ENCODE results near the gene ARMH2. TPM values are rescaled to one million over a fixed set of nuclear protein-coding genes. Genes with fewer than 3 reads are reported as not detected.

ARMH2 gene
- total and polyA plus RNA-seq, 2 experiments from 2014 or later = not detected

DNA sequence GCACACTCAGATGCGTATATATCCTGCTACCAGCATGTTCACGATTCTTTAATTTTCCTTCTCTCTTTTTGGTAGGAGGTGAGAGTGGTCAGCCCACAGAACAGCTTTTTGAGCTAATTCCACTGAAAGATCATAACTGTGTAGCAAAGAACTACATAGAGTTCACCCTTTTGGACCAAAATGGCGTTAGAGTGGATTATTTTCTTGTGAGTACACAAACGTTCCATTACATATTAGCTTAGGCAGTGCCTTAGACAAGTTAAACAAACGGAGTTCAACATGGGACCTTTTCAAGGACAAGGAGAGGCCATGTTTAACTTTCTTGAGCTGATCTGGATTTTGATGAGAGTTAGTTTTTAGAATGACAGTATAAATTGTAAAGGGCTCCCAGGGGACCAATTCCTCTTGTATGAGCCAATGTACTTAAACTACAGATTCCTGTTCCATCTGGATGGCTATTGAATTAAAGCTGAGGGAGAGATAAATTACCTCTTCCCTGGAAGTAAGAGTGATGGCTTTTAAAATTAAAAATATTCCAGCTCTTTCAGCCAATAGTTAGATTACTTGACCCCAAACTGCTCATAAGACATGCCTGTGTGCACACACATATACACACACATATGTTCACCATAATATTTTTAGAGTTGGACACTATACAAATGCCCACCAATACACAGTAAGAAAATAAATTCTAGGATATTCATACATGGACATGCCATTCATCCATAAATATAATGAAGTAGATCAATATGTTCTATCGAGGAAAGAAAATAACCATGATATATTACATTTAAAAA lies 25.6 kb upstream of the ARMH2 start:
- peaks cover 2% of the 10 kb centered on the region for H3K27me3 Mint-ChIP-seq (ENCODE audit: insufficient read depth, low read depth, poor library complexity)
- no peaks in the 10 kb centered on the region for H3K9me3 Mint-ChIP-seq
- no peaks in the 10 kb centered on the region for H3K27me3 ChIP-seq (ENCODE audit: insufficient read depth)
- no peak overlapping the region for H3K27ac Mint-ChIP-seq
- peaks cover under 1% of the 10 kb centered on the region; the same call in 1 of the 2 replicates for H3K4me1 ChIP-seq (ENCODE audit: insufficient read depth)
- no peak overlapping the region for H3K4me2 ChIP-seq
- no peaks in the 10 kb centered on the region for H3K79me2 ChIP-seq (replicated peaks; ENCODE audit: insufficient read depth)
- no peaks in the 10 kb centered on the region for H3K9me2 ChIP-seq (ENCODE audit: insufficient read depth)
- no peaks in the 10 kb centered on the region for H3F3A ChIP-seq (replicated peaks; ENCODE audit: low read depth)
- H3K4me1 Mint-ChIP-seq = no peaks in the 10 kb centered on the region; the same call in 2 of the 3 replicates
- no peak overlapping the region for H2AFZ ChIP-seq
- TF ChIP-seq JUNB (IDR thresholded peaks at IDR 0.05; ENCODE audit: unreplicated experiment) (no peak), EZH2 (IDR thresholded peaks at IDR 0.05; ENCODE audit: low read depth, unreplicated experiment) (no peak), NANOG (IDR thresholded peaks at IDR 0.05; ENCODE audit: borderline replicate concordance) (no peak), ZNF114 (CRISPR knock-in tag; IDR thresholded peaks at IDR 0.05) (no peak), CREB1 (CRISPR knock-in tag; IDR thresholded peaks at IDR 0.05; ENCODE audit: low read depth) (no peak), ZNF331 (CRISPR knock-in tag; IDR thresholded peaks at IDR 0.05; ENCODE audit: low read depth) (no peak), STAT1 (IDR thresholded peaks at IDR 0.05; ENCODE audit: unreplicated experiment) (no peak), POLR2AphosphoS5 (IDR thresholded peaks at IDR 0.05; ENCODE audit: low read depth) (no peak)
- TF ChIP-seq, protein P1, sequence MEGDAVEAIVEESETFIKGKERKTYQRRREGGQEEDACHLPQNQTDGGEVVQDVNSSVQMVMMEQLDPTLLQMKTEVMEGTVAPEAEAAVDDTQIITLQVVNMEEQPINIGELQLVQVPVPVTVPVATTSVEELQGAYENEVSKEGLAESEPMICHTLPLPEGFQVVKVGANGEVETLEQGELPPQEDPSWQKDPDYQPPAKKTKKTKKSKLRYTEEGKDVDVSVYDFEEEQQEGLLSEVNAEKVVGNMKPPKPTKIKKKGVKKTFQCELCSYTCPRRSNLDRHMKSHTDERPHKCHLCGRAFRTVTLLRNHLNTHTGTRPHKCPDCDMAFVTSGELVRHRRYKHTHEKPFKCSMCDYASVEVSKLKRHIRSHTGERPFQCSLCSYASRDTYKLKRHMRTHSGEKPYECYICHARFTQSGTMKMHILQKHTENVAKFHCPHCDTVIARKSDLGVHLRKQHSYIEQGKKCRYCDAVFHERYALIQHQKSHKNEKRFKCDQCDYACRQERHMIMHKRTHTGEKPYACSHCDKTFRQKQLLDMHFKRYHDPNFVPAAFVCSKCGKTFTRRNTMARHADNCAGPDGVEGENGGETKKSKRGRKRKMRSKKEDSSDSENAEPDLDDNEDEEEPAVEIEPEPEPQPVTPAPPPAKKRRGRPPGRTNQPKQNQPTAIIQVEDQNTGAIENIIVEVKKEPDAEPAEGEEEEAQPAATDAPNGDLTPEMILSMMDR (conservative IDR thresholded peaks at IDR 0.05; ENCODE audit: low read depth in 2 of 2) = no peak
- TF ChIP-seq, protein P2, sequence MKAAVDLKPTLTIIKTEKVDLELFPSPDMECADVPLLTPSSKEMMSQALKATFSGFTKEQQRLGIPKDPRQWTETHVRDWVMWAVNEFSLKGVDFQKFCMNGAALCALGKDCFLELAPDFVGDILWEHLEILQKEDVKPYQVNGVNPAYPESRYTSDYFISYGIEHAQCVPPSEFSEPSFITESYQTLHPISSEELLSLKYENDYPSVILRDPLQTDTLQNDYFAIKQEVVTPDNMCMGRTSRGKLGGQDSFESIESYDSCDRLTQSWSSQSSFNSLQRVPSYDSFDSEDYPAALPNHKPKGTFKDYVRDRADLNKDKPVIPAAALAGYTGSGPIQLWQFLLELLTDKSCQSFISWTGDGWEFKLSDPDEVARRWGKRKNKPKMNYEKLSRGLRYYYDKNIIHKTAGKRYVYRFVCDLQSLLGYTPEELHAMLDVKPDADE (IDR thresholded peaks at IDR 0.05) = no peak
- TF ChIP-seq, protein P3, sequence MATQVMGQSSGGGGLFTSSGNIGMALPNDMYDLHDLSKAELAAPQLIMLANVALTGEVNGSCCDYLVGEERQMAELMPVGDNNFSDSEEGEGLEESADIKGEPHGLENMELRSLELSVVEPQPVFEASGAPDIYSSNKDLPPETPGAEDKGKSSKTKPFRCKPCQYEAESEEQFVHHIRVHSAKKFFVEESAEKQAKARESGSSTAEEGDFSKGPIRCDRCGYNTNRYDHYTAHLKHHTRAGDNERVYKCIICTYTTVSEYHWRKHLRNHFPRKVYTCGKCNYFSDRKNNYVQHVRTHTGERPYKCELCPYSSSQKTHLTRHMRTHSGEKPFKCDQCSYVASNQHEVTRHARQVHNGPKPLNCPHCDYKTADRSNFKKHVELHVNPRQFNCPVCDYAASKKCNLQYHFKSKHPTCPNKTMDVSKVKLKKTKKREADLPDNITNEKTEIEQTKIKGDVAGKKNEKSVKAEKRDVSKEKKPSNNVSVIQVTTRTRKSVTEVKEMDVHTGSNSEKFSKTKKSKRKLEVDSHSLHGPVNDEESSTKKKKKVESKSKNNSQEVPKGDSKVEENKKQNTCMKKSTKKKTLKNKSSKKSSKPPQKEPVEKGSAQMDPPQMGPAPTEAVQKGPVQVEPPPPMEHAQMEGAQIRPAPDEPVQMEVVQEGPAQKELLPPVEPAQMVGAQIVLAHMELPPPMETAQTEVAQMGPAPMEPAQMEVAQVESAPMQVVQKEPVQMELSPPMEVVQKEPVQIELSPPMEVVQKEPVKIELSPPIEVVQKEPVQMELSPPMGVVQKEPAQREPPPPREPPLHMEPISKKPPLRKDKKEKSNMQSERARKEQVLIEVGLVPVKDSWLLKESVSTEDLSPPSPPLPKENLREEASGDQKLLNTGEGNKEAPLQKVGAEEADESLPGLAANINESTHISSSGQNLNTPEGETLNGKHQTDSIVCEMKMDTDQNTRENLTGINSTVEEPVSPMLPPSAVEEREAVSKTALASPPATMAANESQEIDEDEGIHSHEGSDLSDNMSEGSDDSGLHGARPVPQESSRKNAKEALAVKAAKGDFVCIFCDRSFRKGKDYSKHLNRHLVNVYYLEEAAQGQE (IDR thresholded peaks at IDR 0.05; ENCODE audit: unreplicated experiment) = no peak
- TF ChIP-seq, protein P4, sequence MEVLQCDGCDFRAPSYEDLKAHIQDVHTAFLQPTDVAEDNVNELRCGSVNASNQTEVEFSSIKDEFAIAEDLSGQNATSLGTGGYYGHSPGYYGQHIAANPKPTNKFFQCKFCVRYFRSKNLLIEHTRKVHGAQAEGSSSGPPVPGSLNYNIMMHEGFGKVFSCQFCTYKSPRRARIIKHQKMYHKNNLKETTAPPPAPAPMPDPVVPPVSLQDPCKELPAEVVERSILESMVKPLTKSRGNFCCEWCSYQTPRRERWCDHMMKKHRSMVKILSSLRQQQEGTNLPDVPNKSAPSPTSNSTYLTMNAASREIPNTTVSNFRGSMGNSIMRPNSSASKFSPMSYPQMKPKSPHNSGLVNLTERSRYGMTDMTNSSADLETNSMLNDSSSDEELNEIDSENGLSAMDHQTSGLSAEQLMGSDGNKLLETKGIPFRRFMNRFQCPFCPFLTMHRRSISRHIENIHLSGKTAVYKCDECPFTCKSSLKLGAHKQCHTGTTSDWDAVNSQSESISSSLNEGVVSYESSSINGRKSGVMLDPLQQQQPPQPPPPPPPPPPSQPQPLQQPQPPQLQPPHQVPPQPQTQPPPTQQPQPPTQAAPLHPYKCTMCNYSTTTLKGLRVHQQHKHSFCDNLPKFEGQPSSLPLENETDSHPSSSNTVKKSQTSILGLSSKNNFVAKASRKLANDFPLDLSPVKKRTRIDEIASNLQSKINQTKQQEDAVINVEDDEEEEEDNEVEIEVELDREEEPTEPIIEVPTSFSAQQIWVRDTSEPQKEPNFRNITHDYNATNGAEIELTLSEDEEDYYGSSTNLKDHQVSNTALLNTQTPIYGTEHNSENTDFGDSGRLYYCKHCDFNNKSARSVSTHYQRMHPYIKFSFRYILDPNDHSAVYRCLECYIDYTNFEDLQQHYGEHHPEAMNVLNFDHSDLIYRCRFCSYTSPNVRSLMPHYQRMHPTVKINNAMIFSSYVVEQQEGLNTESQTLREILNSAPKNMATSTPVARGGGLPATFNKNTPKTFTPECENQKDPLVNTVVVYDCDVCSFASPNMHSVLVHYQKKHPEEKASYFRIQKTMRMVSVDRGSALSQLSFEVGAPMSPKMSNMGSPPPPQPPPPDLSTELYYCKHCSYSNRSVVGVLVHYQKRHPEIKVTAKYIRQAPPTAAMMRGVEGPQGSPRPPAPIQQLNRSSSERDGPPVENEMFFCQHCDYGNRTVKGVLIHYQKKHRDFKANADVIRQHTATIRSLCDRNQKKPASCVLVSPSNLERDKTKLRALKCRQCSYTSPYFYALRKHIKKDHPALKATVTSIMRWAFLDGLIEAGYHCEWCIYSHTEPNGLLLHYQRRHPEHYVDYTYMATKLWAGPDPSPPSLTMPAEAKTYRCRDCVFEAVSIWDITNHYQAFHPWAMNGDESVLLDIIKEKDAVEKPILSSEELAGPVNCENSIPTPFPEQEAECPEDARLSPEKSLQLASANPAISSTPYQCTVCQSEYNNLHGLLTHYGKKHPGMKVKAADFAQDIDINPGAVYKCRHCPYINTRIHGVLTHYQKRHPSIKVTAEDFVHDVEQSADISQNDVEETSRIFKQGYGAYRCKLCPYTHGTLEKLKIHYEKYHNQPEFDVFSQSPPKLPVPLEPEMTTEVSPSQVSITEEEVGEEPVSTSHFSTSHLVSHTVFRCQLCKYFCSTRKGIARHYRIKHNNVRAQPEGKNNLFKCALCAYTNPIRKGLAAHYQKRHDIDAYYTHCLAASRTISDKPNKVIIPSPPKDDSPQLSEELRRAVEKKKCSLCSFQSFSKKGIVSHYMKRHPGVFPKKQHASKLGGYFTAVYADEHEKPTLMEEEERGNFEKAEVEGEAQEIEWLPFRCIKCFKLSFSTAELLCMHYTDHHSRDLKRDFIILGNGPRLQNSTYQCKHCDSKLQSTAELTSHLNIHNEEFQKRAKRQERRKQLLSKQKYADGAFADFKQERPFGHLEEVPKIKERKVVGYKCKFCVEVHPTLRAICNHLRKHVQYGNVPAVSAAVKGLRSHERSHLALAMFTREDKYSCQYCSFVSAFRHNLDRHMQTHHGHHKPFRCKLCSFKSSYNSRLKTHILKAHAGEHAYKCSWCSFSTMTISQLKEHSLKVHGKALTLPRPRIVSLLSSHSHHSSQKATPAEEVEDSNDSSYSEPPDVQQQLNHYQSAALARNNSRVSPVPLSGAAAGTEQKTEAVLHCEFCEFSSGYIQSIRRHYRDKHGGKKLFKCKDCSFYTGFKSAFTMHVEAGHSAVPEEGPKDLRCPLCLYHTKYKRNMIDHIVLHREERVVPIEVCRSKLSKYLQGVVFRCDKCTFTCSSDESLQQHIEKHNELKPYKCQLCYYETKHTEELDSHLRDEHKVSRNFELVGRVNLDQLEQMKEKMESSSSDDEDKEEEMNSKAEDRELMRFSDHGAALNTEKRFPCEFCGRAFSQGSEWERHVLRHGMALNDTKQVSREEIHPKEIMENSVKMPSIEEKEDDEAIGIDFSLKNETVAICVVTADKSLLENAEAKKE (CRISPR knock-in tag; IDR thresholded peaks at IDR 0.05) = no peak
- ATAC-seq (no peak), DNase-seq (ENCODE audit: low spot score) (no peak)
- H3K4me3 ChIP-seq = no peak overlapping the region
- no peak overlapping the region for H3K4me3 Mint-ChIP-seq
- H3K27ac ChIP-seq (ENCODE audit: low read depth) = no peak overlapping the region
- H3K36me3 Mint-ChIP-seq (ENCODE audit: low read depth) = peaks cover 3% of the 10 kb centered on the region; the same call in 1 of the 3 replicates
- H4K20me1 ChIP-seq (replicated peaks; ENCODE audit: insufficient read depth) = no peaks in the 10 kb centered on the region
- 0 out of 2 replicates have a peak, but pooled peaks cover 2% of the 10 kb centered on the region for H3K36me3 ChIP-seq (ENCODE audit: insufficient read depth)

Data from GM23338 (cell line).